Measurements from ENCODE around the gene NFXL1. TPM values are rescaled to one million over a fixed set of nuclear protein-coding genes. Genes with fewer than 3 reads are reported as not detected.
"Not testable (repeated sequence)": the region's sequence is repeated elsewhere in the genome, so short reads cannot be mapped to it uniquely, and the experiment has no call there.

NFXL1 gene
- total RNA-seq, 4 donors from 2014 or later, result 10.8 to 21.6 (median 16.3) TPM

DNA sequence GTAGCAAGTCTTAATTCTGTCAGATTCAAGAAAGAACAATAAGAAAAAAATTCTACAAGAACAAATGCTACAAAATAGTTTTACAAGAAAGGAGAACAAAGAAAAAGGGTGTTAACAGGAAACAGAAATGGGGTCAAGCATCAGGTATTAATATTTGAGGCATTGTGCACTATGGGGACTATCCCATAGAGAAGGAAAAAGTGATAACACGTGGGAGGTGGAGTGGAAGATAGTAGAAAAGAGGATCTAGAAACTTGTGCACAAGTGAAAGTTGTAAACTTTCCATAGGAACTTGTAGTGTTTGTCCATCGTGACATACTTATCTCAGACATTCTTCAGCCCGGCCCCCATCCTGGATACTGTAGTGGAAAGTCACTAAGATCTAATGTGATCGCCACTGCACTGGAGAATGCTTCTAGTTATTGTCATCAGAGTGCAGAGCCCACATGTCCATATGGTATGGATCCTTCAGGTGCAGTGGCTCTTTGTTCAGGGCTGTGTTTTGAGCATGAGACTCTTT is 15.4 kb upstream of the NFXL1 start:
- no peak for DNase-seq (ENCODE audit: low spot score in 2 of 2)
- H3K27me3 ChIP-seq, result no peaks in the 10 kb centered on the region
- H3K4me1 ChIP-seq, result peaks cover 9% of the 10 kb centered on the region
- no peak overlapping the region for H3K27ac ChIP-seq
- H3K36me3 ChIP-seq, result no peaks in the 10 kb centered on the region
- H3K4me3 ChIP-seq, result no peak overlapping the region
- no peak for TF ChIP-seq EP300 (IDR thresholded peaks at IDR 0.05)
- TF ChIP-seq, protein P1, sequence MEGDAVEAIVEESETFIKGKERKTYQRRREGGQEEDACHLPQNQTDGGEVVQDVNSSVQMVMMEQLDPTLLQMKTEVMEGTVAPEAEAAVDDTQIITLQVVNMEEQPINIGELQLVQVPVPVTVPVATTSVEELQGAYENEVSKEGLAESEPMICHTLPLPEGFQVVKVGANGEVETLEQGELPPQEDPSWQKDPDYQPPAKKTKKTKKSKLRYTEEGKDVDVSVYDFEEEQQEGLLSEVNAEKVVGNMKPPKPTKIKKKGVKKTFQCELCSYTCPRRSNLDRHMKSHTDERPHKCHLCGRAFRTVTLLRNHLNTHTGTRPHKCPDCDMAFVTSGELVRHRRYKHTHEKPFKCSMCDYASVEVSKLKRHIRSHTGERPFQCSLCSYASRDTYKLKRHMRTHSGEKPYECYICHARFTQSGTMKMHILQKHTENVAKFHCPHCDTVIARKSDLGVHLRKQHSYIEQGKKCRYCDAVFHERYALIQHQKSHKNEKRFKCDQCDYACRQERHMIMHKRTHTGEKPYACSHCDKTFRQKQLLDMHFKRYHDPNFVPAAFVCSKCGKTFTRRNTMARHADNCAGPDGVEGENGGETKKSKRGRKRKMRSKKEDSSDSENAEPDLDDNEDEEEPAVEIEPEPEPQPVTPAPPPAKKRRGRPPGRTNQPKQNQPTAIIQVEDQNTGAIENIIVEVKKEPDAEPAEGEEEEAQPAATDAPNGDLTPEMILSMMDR (IDR thresholded peaks at IDR 0.05), result no peak
- TF ChIP-seq POLR2AphosphoS5 (IDR thresholded peaks at IDR 0.05), result no peak
- TF ChIP-seq POLR2A (IDR thresholded peaks at IDR 0.05), result no peak
- no peaks in the 10 kb centered on the region for H3K9me3 ChIP-seq
- whole genome bisulfite sequencing, result 76% methylated on average over 4 of the region's 4 CpGs

DNA sequence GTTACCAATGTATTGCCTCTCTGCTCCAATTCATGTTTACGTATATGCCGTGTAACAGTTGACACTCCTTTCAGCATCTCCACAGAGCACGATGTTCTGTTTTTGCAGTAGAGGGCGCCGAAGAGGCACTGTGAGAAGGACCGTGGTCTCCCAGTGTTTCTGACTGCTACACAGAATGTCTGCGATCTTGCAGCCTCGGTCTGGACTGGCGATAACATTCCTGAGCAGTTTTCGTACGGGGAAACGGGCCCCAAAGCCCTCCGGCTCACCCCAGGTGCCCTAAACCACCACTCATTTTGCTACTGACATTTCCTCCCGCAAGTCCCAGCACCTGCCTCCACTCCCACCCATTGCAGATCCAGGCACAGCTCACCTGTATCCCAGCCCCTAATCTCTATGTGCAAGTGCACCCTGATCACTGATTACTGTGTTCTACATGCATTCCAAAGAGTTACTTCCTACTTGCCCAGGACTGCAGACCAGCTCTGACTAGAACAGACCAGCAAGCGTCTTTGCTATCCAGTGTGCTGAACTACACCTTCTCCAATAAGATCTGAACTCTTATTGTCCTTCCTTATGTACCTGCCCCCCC is 12.4 kb upstream of the NFXL1 start:
- Histone ChIP-seq H3K27me3 (peaks cover 7% of the 10 kb centered on the region), H3K4me1 (peaks cover 6% of the 10 kb centered on the region), H3K4me3 (peak overlapping the region; percentile 24), H3K36me3 (no peaks in the 10 kb centered on the region), H3K27ac (no peak overlapping the region), H3K9me3 (no peaks in the 10 kb centered on the region)
- WGBS, result 11% methylated on average over 15 of the region's 15 CpGs
- TF ChIP-seq, protein P1 (IDR thresholded peaks at IDR 0.05), result peak in 1 of 2 donors; percentile 64
- TF ChIP-seq EP300 (IDR thresholded peaks at IDR 0.05), result no peak
- DNase-seq (ENCODE audit: low spot score in 2 of 2), result no peak

DNA sequence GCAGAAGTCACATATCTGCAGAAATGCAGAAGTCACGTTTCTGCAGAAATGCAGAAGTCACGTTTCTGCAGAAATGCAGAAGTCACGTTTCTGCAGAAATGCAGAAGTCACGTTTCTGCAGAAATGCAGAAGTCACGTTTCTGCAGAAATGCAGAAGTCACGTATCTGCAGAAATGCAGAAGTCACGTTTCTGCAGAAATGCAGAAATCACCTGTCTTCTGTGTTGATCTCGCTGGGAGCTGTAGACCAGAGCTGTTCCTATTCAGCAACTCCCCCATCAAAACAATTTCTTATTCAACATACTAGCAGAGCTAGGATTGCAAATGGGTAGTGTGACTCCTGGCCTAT is 8.9 kb upstream of the NFXL1 start:
- WGBS, result 75% methylated on average over 8 of the region's 8 CpGs
- not testable (repeated sequence) for H3K4me3 ChIP-seq; H3K36me3 ChIP-seq; H3K9me3 ChIP-seq; H3K4me1 ChIP-seq; H3K27ac ChIP-seq; DNase-seq (ENCODE audit: low spot score in 2 of 2); H3K27me3 ChIP-seq

DNA sequence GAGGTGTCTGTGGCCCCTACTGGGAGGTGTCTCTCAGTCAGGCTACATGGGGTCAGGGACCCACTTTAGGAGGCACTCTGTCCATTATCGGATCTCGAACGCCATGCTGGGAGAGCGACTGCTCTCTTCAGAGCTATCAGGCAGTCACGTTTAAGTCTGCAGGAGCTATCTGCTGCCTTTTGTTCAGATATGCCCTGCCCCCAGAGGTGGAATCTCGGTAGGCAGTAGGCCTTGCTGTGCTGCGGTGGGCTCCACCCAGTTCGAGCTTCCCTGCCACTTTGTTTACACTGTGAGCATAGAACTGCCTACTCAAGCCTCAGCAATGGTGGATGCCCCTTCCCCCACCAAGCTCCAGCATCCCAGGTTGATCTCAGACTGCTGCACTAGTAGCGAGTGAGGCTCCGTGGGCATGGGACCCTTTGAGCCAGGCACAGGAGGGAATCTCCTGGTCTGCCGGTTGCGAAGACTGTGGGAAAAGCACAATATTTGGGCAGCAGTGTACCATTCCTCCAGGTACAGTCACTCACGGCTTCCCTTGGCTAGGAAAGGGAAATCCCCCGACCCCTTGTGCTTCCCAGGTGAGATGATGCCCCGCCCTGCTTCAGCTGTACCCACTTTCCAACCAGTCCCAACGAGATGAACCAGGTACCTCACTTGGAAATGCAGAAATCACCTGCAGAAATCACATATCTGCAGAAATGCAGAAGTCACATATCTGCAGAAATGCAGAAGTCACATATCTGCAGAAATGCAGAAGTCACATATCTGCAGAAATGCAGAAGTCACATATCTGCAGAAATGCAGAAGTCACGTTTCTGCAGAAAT is 8.3 kb upstream of the NFXL1 start:
- not testable (repeated sequence) for DNase-seq (ENCODE audit: low spot score in 2 of 2); H3K27me3 ChIP-seq; H3K4me3 ChIP-seq; H3K4me1 ChIP-seq; H3K36me3 ChIP-seq; H3K27ac ChIP-seq; H3K9me3 ChIP-seq
- WGBS, result 59% methylated on average over 7 of the region's 17 CpGs

DNA sequence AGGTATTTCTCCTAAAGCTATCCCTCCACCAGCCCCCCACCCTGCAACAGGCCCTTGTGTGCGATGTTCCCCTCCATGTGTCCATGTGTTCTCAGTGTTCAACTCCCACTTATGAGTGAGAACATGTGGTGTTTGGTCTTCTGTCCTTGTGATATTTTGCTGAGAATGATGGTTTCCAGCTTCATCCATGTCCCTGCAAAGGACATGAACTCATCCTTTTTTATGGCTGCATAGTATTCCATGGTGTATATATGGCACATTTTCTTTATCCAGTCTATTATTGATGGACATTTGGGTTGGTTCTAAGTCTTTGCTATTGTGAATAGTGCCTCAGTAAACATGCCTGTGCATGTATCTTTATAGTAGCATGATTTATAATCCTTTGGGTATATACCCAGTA is 2.8 kb upstream of the NFXL1 start:
- not testable (repeated sequence) for H3K27me3 ChIP-seq; DNase-seq (ENCODE audit: low spot score in 2 of 2); H3K36me3 ChIP-seq; H3K27ac ChIP-seq; H3K4me3 ChIP-seq; H3K9me3 ChIP-seq
- whole genome bisulfite sequencing, result 100% methylated on average over 1 of the region's 1 CpG
- H3K4me1 ChIP-seq, result peaks cover 20% of the 10 kb centered on the region

DNA sequence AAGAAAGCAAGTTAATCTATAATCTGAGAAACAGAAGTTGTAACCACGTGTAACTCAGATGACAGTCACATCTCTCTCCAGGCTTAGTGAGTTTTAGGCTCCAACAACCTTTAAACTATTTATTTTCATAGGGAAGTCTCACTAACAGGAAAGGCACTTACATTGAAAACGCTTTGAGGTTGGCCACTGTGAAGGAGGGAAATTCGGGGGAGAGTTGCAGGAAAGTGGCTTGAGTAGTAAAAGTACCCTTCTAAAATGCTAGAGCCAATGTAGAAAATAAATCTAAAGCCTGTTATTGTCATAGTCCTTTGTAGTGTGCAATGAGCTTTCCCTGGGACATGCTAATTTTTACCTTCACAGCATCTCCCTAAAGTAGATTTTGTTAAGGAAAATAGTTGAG is 995 bp upstream of the NFXL1 start:
- peaks cover 20% of the 10 kb centered on the region for H3K4me1 ChIP-seq
- H3K36me3 ChIP-seq, result no peaks in the 10 kb centered on the region
- DNase-seq (ENCODE audit: low spot score in 2 of 2), result no peak
- no peaks in the 10 kb centered on the region for H3K27me3 ChIP-seq
- no peaks in the 10 kb centered on the region for H3K9me3 ChIP-seq
- no peak overlapping the region for H3K27ac ChIP-seq
- no peak for TF ChIP-seq POLR2AphosphoS5 (IDR thresholded peaks at IDR 0.05)
- TF ChIP-seq EP300 (IDR thresholded peaks at IDR 0.05), result no peak
- TF ChIP-seq POLR2A (IDR thresholded peaks at IDR 0.05), result no peak
- TF ChIP-seq, protein P1 (IDR thresholded peaks at IDR 0.05), result no peak
- 51% methylated on average over 3 of the region's 3 CpGs for WGBS
- H3K4me3 ChIP-seq, result peak overlapping the region; percentile 80

DNA sequence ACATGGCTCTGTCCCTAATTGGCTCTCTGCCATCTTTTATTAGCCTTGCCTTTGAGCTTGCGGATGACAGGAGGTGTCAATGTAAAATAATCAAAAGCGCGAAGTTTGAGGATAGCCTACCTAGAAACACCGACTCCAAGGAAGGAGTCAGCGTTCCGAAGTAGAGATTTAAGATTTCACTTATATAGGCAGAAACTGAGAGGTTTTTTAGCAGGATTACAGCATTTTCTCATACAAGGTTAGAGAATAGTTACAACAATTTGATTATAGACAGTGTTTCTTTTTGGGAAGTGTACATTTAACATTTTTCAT is 499 bp upstream of the NFXL1 start:
- peaks cover 5% of the 10 kb centered on the region for H3K36me3 ChIP-seq
- H3K9me3 ChIP-seq, result no peaks in the 10 kb centered on the region
- TF ChIP-seq POLR2A (IDR thresholded peaks at IDR 0.05) (no peak), EP300 (IDR thresholded peaks at IDR 0.05) (no peak), POLR2AphosphoS5 (IDR thresholded peaks at IDR 0.05) (no peak)
- TF ChIP-seq, protein P1 (IDR thresholded peaks at IDR 0.05), result no peak
- peak overlapping the region; percentile 82 for H3K27ac ChIP-seq
- H3K4me1 ChIP-seq, result peaks cover 20% of the 10 kb centered on the region
- DNase-seq (ENCODE audit: low spot score in 2 of 2), result no peak
- no peaks in the 10 kb centered on the region for H3K27me3 ChIP-seq
- WGBS, result 4% methylated on average over 6 of the region's 6 CpGs
- H3K4me3 ChIP-seq, result peak overlapping the region; percentile 80
